ENCODE data around the gene CDH13. TPM values are rescaled to one million over a fixed set of nuclear protein-coding genes. Genes with fewer than 3 reads are reported as not detected.

Gene CDH13
- total and polyA plus RNA-seq, 2 of the 8 experiments (the other 6 are each of a cell fraction or from before 2014, with no cell fraction given): 2.3 to 2.4 TPM

DNA sequence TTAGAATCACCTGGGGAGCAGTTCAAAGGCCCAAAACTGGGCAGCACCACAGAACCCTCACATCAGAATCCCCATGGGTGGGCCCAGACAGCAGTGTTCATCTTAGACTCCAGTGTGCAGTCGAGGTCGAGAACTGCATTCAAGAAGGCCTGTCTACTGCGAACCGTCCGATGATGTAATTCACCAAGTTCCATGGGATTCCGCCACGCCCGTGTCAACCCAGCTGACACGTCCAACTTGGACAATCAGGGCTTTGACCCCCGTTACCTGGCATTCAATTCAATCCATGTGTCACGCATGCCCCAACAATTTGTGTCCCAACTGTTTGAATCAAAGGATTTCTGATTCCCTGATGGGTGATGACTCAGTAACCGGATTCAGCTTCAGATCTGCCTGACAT, 1190.3 kb downstream of the CDH13 start:
- Histone ChIP-seq H4K91ac (replicated peaks; ENCODE audit: insufficient read length, low read length) (no peak overlapping the region), H3K79me2 (ENCODE audit: control insufficient read depth in 1 of 2, insufficient read depth in 2 of 2, low read length in 2 of 2) (no peaks in the 10 kb centered on the region), H2BK15ac (ENCODE audit: low read length) (no peak overlapping the region), H2BK12ac (ENCODE audit: low read depth, low read length) (no peak overlapping the region), H3K36me3 (ENCODE audit: control insufficient read depth in 2 of 4, insufficient read depth in 4 of 4, low read length in 3 of 4) (peaks cover 0 to 7% (median 0%) of the 10 kb centered on the region in 4 experiments; a peak in 1 of 8 replicates), H3K9me3 (ENCODE audit: insufficient read depth in 2 of 2, low read depth in 1 of 2, low read length in 1 of 2) (no peaks in the 10 kb centered on the region), H4K5ac (ENCODE audit: insufficient read length, low read depth, low read length) (no peak overlapping the region), H3K27me3 (replicated peaks in 1 of 4; ENCODE audit: control insufficient read depth in 3 of 4, extremely low read depth in 1 of 4, insufficient read depth in 3 of 4, low read length in 3 of 4) (no peaks in the 10 kb centered on the region), H4K8ac (ENCODE audit: extremely low read depth, insufficient read depth, low read length) (no peak overlapping the region; the same call in 1 of the 2 replicates), H3K18ac (ENCODE audit: extremely low read depth, low read length) (no peak overlapping the region), H3K4me2 (ENCODE audit: insufficient read depth in 1 of 2, low read depth in 2 of 2, low read length in 2 of 2) (no peak overlapping the region), H2BK20ac (ENCODE audit: low read length) (no peak overlapping the region), H3K14ac (ENCODE audit: insufficient read length) (no peak overlapping the region), H2BK120ac (replicated peaks; ENCODE audit: low read depth, low read length) (no peak overlapping the region), H3K56ac (replicated peaks; ENCODE audit: insufficient read length, low read depth, low read length) (no peak overlapping the region), H3K27ac (ENCODE audit: low read depth, low read length) (no peak overlapping the region), H3K4me1 (replicated peaks in 1 of 4; ENCODE audit: control insufficient read depth in 3 of 4, insufficient read depth in 4 of 4, low read length in 3 of 4) (peaks cover 0 to 17% (median 7%) of the 10 kb centered on the region in 4 experiments; a peak in 5 of 7 replicates), H3K23ac (ENCODE audit: insufficient read length) (no peak overlapping the region), H3K4me3 (ENCODE audit: extremely low read depth in 1 of 4, insufficient read depth in 2 of 4, low read depth in 3 of 4, low read length in 4 of 4) (no peak overlapping the region), H2AK5ac (ENCODE audit: low read depth, low read length) (no peak overlapping the region), H2AFZ (ENCODE audit: low read length) (no peak overlapping the region), H2BK5ac (ENCODE audit: low read depth, low read length) (no peak overlapping the region), H3K4ac (replicated peaks; ENCODE audit: insufficient read length, low read depth, low read length) (no peak overlapping the region), H3K79me1 (ENCODE audit: low read depth, low read length) (no peaks in the 10 kb centered on the region), H4K20me1 (replicated peaks in 1 of 2; ENCODE audit: control insufficient read depth in 1 of 2, insufficient read depth in 2 of 2, low read length in 2 of 2) (no peaks in the 10 kb centered on the region), H3K9ac (replicated peaks in 1 of 4; ENCODE audit: extremely low read depth in 1 of 4, low read depth in 3 of 4, low read length in 3 of 4) (no peak overlapping the region), H3K23me2 (ENCODE audit: low read depth, low read length) (no peaks in the 10 kb centered on the region)
- FAIRE-seq: no peak
- TF ChIP-seq RNF2 (IDR thresholded peaks at IDR 0.05; ENCODE audit: borderline replicate concordance, low read depth, low read length, missing control alignments, poor library complexity, severe bottlenecking): no peak
- no peak for TF ChIP-seq SIN3A (conservative IDR thresholded peaks at IDR 0.05 in 1 of 2, IDR thresholded peaks at IDR 0.05 in 1 of 2; ENCODE audit: low read depth in 1 of 2, low read length in 2 of 2)
- TF ChIP-seq JUN (IDR thresholded peaks at IDR 0.05; ENCODE audit: low read depth, low read length): no peak
- TF ChIP-seq CBX5 (IDR thresholded peaks at IDR 0.05; ENCODE audit: low read depth, low read length): no peak
- no peak for TF ChIP-seq RXRA (IDR thresholded peaks at IDR 0.05; ENCODE audit: insufficient read depth, low read depth, low read length)
- CTCF ChIA-PET (ENCODE audit: partially characterized antibody): no interaction called here
- DNase-seq (ENCODE audit: low read depth in 1 of 2, low spot score in 2 of 2): no peak
- POLR2A ChIA-PET (ENCODE audit: partially characterized antibody): interaction anchor here (1.5 kb wide), 1 partner anchor 24 kb away, joined by 4 read pairs; no protein-coding TSS in a partner anchor
- 91% methylated on average over 12 of the region's 12 CpGs; no CpG with 5 or more reads in 1 of the 2 experiments for WGBS, 2 experiments (ENCODE audit: extremely low coverage in 1 of 2, insufficient coverage in 1 of 2, insufficient read length in 1 of 2, insufficient replicate concordance in 2 of 2, low coverage in 1 of 2, low lambda C conversion rate in 2 of 2, missing lambda C conversion rate in 1 of 2)
